Vagina (tissue), 2 donors: Measurements from ENCODE around the gene PGAM5.

Source experiments
- CTCF ChIP-seq, 3 experiments: fragments of 450-650 bp in 2 of 3; fragments of 200-600 bp in 1 of 3; sonication (generic) in 1 of 3; IDR thresholded peaks; one replicate each; pipeline ENCODE4 v1.5.1; 2017 to 2019; ENCODE audit warnings: antibody characterized with exemption in 3 of 3, mild to moderate bottlenecking in 2 of 3, moderate library complexity in 2 of 3
- POLR2AphosphoS5 ChIP-seq, 2 donors: sonication (generic); formaldehyde crosslinking; IDR thresholded peaks; one replicate each; pipeline ENCODE4 v1.9.0; 2017; ENCODE audit warnings: antibody characterized with exemption in 2 of 2, mild to moderate bottlenecking in 2 of 2, low read depth in 1 of 2; ENCODE audit not compliant: insufficient read depth in 1 of 2

- no peak for TF ChIP-seq CTCF (IDR thresholded peaks at IDR 0.05)
- TF ChIP-seq POLR2AphosphoS5 (IDR thresholded peaks at IDR 0.05; ENCODE audit: insufficient read depth in 1 of 2, low read depth in 1 of 2) = peak; percentile 51 to 79
These were observed at the start of gene PGAM5 for GRCh38 chr12:132710405-132711079.
